Fibroblast of the aortic adventitia (primary cell): ENCODE results near the gene VEGFB. TPM values are rescaled to one million over a fixed set of nuclear protein-coding genes. Genes with fewer than 3 reads are reported as not detected.
A peak's percentile ranks its signal among the peaks of the same experiment; 100 is the strongest.
"Not testable (repeated sequence)": the region's sequence is repeated elsewhere in the genome, so short reads cannot be mapped to it uniquely, and the experiment has no call there.

Experiments used
- DNase-seq: peaks from one replicate; pipeline ENCODE4 v3.0.0-alpha.2; 2010; ENCODE audit warnings: low read depth
- H3K4me3 ChIP-seq: 2 replicates; pipeline ENCODE4 v1.5.1; 2011; ENCODE audit warnings: low read depth, mild to moderate bottlenecking, control low read depth, low read length, moderate library complexity
- total RNA-seq: library from RNA; depleted of rRNA; stranded (reverse); fragments of >200 nt; gene quantifications from 2 replicates; pipeline ENCODE4 v1.2.3, GENCODE V29; 2012; ENCODE audit warnings: low replicate concordance
- TF ChIP-seq, protein P1 (sequence below): IDR thresholded peaks from 2 replicates; pipeline ENCODE4 v1.5.1; 2011; ENCODE audit warnings: mild to moderate bottlenecking, low read length, control low read depth, inconsistent platforms; ENCODE audit not compliant: insufficient read depth

The VEGFB gene
- total RNA-seq, 1 donor, result 37.5 TPM

DNA sequence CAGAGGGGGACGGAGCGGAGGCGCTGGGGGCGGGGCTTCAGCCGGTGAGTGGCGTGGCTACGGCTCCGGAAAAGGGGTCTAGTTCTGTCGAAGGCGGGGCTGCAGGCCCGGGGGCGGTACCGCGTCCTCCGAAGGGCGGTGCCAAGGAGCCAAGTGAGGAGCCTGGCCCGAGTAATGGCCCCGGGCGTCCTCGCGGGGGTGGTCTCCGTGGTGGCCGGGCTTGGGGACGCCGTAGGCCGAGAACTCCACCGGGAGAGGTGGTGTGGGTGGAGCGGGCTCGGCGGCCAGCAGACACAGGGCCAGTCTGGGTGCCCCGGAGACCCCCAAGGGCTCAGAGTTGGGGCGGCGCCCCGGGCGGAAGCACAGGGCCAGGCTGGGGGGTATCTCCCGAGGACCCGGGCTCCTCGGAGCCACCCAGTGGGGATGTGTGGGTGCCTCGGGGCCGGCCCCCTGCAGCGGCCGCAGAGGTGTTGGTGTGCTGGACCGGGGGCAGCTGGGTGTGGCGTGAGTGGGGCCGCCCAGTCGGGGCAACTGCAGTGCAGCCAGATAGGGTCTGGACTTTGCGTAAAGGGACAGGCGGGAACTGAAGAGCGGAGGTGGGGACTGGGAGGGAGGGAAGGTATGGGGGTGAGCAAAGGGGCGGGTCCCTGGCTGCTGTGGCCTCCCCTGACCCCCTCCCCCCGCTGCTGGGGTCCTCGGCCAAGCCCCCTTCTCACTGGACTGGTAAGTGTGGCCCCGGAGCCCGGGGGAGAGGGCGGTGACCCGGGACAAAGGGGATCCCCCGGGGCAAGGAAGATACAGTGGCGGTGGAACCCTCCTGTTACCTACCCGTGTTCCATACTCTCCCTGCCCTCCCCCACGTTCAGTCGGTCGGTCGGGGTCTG is 7.3 kb downstream of the VEGFB start:
- H3K4me3 ChIP-seq, result peak overlapping the region; percentile 83
- TF ChIP-seq, protein P1, sequence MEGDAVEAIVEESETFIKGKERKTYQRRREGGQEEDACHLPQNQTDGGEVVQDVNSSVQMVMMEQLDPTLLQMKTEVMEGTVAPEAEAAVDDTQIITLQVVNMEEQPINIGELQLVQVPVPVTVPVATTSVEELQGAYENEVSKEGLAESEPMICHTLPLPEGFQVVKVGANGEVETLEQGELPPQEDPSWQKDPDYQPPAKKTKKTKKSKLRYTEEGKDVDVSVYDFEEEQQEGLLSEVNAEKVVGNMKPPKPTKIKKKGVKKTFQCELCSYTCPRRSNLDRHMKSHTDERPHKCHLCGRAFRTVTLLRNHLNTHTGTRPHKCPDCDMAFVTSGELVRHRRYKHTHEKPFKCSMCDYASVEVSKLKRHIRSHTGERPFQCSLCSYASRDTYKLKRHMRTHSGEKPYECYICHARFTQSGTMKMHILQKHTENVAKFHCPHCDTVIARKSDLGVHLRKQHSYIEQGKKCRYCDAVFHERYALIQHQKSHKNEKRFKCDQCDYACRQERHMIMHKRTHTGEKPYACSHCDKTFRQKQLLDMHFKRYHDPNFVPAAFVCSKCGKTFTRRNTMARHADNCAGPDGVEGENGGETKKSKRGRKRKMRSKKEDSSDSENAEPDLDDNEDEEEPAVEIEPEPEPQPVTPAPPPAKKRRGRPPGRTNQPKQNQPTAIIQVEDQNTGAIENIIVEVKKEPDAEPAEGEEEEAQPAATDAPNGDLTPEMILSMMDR, result no peak
- no peak for DNase-seq

DNA sequence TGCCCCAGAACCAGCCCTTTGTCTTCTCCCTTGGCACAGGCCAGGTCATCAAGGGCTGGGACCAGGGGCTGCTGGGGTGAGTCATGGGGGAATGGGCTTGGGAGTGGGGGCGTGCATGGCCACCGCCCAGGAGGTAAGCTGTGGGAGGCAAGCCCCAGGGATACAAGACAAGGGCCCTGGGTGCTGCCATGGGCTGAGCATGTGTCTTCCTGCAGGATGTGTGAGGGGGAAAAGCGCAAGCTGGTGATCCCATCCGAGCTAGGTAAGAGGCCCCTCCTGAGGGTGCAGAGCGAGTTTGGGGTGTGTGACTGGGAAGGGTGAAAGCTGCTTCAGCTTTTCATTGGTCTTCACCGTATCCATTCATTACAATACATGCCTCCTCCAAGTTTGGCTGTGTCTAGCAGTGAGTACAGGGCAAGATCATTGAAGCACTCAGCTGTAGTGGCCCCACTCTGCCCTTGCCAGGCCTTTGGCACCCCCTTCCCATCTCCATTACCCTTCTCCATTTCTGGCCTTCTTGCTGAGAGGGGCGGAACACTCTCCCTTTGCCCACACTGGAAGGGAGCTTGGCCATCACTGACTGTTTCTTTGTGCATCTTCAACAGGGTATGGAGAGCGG is 9.0 kb downstream of the VEGFB start:
- TF ChIP-seq, protein P1, result no peak
- no peak for DNase-seq
- H3K4me3 ChIP-seq, result peak overlapping the region; percentile 33

DNA sequence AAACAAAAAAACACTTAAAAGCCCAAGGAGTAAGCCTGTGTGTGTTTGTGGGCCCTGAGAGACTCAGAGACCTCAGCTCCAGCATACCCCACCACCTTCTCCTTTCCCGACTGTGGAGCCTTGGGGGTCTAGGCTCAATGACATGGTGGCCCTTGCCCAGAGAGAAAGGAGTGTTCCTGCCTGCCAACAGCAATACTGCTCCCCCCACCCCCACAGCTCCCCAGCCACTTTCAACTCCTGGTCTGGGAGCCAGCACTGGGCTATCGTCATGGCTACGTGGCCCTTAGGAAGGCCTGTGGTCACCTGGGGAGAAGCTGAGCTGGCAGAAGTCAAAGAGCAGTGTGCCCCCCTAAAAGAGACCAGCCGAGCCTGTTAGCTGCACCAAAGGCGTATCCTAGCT is 9.7 kb downstream of the VEGFB start:
- TF ChIP-seq, protein P1, result no peak
- no peak for DNase-seq
- H3K4me3 ChIP-seq, result no peak overlapping the region

DNA sequence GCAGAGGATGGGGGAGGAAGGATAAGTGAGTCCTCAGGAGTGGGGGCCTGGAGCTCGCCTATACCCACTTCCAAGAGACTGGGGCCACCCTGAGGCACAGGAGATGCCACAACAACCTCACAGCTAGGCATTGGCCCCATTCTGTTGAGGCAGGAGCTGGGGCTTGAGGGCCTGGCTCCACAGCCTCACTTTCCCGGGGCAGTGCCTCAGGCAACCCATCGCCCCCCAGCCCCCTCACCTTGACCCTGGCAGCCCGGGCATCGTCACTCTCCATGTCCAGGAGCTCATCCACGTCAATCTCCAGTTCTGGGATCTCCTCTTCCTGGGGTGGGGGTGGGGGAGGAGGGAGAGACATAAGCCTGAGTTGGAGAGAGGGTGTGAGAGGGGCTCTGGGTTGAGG is 10.6 kb downstream of the VEGFB start:
- no peak for DNase-seq
- TF ChIP-seq, protein P1, result no peak
- H3K4me3 ChIP-seq, result peak overlapping the region; percentile 93

DNA sequence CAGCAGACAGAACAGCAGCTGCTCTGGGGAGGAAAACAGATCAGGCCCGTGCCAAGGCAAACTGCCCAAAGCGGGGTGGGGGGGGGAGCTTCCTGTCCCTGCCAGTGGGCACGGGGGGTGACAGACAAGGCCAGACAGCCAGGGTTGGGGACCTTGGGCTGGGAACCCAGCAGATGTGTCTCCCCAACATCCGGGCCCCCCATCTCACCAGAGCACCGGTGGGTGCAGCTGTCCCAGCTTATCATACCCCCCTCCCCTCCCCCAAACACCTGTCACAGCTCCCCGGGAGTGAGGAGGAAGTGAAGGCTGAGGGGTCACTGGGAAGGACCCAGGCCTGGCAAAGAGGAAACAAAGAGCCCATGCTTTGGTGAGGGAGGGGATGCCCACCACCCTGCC is 11.0 kb downstream of the VEGFB start:
- peak overlapping the region; percentile 93 for H3K4me3 ChIP-seq
- no peak for DNase-seq
- TF ChIP-seq, protein P1, result no peak

DNA sequence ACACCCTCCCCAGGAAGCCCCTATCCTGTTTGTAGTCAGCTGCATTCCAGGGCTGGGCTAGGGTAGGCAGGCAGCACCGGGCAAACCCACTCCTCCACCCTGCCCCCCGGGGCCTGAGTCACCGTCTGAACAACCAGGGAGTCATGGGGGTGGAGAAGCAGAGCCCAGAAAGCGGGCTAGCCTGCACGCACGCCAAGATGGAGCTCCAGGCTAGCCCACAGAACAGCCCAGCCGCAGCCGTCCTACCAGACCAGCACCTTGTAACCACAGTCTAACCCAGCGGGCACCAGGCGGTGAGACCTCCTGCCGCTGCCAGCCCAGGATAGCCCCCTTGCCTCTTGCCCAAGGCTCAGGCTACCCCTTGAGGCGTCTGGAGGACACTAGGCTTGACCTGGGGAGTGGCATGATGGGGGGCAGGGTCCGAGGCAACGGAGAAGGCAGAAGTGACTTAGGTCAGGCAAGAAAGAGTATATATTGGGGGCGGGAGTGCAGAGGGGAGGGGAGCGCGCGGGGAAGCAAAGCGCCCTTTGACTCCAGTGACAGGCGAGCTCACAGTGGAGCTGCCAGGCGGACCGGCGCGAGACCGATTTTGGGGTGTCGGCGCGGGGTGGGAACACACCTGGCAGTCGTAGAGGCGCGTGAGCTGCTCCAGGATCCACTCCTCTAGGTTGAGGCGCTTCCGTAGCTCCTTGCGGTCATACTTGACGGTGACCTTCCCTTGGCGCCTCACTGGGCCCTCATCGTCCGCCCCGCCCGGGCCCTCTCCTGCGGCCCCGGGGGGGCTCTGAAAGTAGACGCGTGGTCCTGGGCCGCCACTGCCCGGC is 11.6 kb downstream of the VEGFB start:
- TF ChIP-seq, protein P1, result no peak
- H3K4me3 ChIP-seq, result peak overlapping the region; percentile 93
- peak; percentile 84 for DNase-seq

DNA sequence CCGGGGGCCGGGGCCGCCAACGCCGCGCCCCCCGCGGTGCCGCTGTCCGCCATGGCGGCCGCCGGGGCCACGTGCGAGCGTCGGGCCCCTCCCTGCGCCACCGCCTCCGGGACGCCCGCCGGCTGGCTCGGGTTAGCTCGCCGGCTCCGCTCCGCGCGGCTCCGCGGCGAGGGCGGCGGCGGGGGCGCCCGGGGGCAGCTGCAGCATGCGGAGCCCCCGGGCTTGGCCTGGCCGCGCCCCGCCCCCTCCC is 12.2 kb downstream of the VEGFB start:
- H3K4me3 ChIP-seq, result peak overlapping the region; percentile 93
- DNase-seq, result not testable (repeated sequence)
